Measurements from ENCODE around the gene DENND2C.

Gene DENND2C

GRCh38 chr1:114540821-114541220 lies 129.0 kb downstream of the DENND2C start:
- no peak for DNase-seq

DNA sequence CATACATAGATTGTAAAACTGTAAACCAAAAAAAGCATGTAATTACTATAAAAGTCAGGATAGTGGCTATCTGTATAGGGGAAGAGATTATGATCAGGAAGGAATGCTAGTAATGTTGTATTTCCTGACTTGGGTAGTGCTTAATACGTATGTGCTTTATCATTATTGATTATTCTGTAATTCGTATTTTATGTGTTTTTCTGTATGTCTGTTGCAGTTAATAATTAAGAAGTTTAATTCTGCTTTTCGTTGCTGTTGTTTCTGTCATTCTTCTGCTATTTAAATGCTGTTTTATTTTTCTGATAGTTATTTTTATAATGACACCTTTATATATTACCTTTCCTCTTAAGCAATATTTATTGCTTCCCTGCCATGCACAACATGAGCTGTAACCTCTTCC lies 129.6 kb downstream of the DENND2C start:
- DNase-seq: no peak

DNA sequence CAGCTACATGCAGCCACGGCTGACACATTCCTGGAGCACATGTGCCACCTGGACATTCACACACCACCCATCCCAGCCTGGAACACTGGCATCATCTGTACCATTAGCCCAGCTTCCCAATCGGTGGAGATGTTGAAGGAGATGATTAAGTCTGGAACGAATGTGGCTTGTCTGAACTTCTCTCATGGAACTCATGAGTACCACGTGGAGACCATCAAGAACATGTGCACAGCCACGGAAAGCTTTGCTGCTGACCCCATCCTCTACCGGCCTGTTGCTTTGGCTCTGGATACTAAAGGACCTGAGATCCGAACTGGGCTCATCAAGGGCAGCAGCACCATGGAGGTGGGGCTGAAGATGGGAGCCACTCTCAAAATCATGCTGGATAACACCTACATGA lies 133.8 kb downstream of the DENND2C start:
- DNase-seq: no peak

DNA sequence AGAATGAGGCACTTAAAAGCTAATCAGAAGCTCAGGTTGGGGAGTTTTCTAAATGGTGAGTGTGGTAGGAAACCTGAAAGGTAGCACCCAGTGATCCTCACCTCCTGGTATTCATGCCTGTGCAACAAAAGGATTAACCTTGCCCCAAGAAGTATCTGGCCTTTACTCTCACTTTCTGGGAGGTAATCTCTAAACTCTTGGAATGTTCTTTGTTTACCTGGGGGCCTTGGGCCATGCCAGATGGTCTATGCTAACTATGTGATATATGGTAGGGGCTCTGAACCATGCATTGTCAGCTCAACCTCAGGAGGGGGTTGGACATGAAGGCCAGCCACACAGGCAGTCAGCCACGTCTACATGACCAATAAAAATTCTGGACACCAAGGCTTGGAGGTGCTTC lies 134.4 kb downstream of the DENND2C start:
- DNase-seq: no peak
